Tibial nerve (tissue), 4 donors: ENCODE data around the gene NXPH4.

ENCODE experiments used
- EP300 ChIP-seq, 2 donors: sonication (generic); formaldehyde crosslinking; IDR thresholded peaks; one replicate each; pipeline ENCODE4 v1.6.1; 2017; ENCODE audit warnings: antibody characterized with exemption in 2 of 2, mild to moderate bottlenecking in 1 of 2
- POLR2A ChIP-seq, 2 donors: fragments of 450-650 bp; IDR thresholded peaks; one replicate each; pipeline ENCODE4 v1.6.1; 2017; ENCODE audit warnings: antibody characterized with exemption in 2 of 2, mild to moderate bottlenecking in 2 of 2, moderate library complexity in 2 of 2
- TF ChIP-seq, protein P1 (sequence below), 5 experiments: fragments of 200-600 bp in 3 of 5; fragments of 450-650 bp in 2 of 5; sonication (generic) in 3 of 5; IDR thresholded peaks; one replicate each; pipeline ENCODE4 v1.5.1; 2016 to 2019; ENCODE audit warnings: antibody characterized with exemption in 5 of 5, mild to moderate bottlenecking in 3 of 5, moderate library complexity in 2 of 5

DNA sequence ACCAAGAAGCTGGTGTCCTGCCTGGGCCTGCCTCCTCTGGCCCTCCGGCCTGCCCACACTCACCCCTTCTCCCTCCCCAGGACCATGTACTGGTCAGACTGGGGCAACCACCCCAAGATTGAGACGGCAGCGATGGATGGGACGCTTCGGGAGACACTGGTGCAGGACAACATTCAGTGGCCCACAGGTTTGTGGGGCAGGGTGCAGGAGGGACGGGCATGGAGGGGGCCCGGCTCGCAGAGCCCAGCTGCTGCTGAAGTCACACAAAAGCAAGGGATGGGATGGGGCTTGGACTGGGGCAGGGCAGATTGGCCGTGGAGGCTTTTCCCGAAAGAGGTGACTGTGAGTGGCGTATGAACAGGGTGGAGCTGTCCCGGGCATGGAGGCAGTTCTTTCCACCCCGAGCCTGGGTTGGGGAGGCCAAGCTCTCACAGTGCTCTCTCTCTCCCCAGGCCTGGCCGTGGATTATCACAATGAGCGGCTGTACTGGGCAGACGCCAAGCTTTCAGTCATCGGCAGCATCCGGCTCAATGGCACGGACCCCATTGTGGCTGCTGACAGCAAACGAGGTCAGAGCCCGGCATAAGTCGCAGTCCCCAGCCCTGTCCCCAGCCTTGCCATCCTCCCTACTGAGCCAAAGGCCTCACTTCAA is 7.8 kb upstream of the NXPH4 start:
- TF ChIP-seq, protein P1, sequence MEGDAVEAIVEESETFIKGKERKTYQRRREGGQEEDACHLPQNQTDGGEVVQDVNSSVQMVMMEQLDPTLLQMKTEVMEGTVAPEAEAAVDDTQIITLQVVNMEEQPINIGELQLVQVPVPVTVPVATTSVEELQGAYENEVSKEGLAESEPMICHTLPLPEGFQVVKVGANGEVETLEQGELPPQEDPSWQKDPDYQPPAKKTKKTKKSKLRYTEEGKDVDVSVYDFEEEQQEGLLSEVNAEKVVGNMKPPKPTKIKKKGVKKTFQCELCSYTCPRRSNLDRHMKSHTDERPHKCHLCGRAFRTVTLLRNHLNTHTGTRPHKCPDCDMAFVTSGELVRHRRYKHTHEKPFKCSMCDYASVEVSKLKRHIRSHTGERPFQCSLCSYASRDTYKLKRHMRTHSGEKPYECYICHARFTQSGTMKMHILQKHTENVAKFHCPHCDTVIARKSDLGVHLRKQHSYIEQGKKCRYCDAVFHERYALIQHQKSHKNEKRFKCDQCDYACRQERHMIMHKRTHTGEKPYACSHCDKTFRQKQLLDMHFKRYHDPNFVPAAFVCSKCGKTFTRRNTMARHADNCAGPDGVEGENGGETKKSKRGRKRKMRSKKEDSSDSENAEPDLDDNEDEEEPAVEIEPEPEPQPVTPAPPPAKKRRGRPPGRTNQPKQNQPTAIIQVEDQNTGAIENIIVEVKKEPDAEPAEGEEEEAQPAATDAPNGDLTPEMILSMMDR (IDR thresholded peaks at IDR 0.05): no peak
- TF ChIP-seq POLR2A (IDR thresholded peaks at IDR 0.05): no peak
- TF ChIP-seq EP300 (IDR thresholded peaks at IDR 0.05): no peak
